GM12864 (cell line): Measurements from ENCODE around the gene CAMK4.

Experiments
- DNase-seq: peaks from one replicate; pipeline ENCODE4 v3.0.0-alpha.2; 2011; ENCODE audit warnings: low read depth
- H3K4me3 ChIP-seq: 2 replicates; pipeline ENCODE4 v1.5.1; 2011; ENCODE audit warnings: mild to moderate bottlenecking, low read depth, low read length, control low read depth
- TF ChIP-seq, protein P1 (sequence below): IDR thresholded peaks from 2 replicates; pipeline ENCODE4 v1.5.1; 2011; ENCODE audit warnings: low read depth, mild to moderate bottlenecking, moderate library complexity, low read length, control low read depth, inconsistent platforms; ENCODE audit errors: missing control alignments

The CAMK4 gene

GRCh38 chr5:111383288-111383970, 159.2 kb downstream of the CAMK4 start:
- TF ChIP-seq, protein P1, sequence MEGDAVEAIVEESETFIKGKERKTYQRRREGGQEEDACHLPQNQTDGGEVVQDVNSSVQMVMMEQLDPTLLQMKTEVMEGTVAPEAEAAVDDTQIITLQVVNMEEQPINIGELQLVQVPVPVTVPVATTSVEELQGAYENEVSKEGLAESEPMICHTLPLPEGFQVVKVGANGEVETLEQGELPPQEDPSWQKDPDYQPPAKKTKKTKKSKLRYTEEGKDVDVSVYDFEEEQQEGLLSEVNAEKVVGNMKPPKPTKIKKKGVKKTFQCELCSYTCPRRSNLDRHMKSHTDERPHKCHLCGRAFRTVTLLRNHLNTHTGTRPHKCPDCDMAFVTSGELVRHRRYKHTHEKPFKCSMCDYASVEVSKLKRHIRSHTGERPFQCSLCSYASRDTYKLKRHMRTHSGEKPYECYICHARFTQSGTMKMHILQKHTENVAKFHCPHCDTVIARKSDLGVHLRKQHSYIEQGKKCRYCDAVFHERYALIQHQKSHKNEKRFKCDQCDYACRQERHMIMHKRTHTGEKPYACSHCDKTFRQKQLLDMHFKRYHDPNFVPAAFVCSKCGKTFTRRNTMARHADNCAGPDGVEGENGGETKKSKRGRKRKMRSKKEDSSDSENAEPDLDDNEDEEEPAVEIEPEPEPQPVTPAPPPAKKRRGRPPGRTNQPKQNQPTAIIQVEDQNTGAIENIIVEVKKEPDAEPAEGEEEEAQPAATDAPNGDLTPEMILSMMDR = no peak
- H3K4me3 ChIP-seq = no peak overlapping the region
- DNase-seq = no peak

GRCh38 chr5:111384220-111384619, 160.0 kb downstream of the CAMK4 start:
- DNase-seq = no peak
- no peak overlapping the region for H3K4me3 ChIP-seq
- TF ChIP-seq, protein P1 = no peak

- no peak for DNase-seq
- no peak overlapping the region for H3K4me3 ChIP-seq
- TF ChIP-seq, protein P1 = no peak
Measured at GRCh38 chr5:111385051-111385450, 160.9 kb downstream of the CAMK4 start.

DNA sequence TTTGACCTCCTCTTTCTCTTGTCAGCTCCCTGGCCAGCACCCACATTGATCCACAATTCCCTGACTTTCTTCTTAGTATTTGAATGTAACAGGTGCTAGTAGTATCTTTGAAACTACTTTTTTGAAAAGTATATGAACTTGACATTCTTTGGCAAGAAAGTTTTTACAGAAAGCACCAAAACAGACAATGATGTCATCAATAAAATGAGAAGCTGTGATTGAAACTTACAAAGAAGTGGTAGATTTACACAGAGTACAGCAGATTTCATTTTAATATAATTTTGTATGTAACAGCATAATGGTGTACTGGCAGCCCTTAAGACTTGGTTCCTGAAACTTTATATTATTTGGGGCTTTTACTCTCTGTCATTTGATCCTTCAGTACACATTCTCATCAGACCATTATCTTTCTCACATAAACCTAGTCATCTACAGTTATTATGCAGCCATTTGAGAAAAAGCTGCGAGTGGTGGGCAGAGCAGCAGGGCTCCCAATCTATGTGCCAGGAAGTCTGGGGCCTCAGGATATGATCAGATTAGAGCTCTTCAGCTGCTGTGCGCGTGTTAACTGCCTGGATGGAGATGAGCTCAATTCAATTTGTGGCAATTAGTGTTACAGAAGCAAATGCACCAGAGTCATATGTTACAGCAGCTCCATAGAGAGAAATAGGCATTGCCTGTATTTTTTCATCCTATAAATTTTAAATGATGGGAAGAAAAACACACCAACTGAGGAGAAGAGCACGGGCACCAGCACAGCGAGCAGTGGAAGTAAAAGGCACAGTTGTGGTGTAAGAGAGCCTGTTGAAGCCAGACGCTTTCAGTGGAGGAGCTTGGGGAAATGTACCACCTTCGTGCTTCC, 162.0 kb downstream of the CAMK4 start:
- DNase-seq = no peak
- H3K4me3 ChIP-seq = no peak overlapping the region
- TF ChIP-seq, protein P1 = no peak

DNA sequence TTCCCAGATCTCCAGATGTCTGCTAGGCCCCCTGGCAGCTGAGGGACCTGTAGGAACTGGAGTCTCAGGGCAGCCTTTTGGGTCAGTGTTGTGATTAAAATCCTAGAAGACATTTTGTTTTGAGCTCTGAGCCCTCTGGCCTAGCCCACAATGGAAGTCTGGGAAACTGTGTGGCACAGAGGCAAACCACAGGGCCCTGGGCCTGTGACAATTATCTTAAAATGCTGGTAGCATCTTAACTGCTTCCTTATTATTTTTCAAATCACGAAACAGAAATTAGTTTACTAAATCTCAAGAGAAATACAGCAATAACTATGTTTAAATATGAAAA, 162.6 kb downstream of the CAMK4 start:
- DNase-seq = no peak
- H3K4me3 ChIP-seq = no peak overlapping the region
- TF ChIP-seq, protein P1 = no peak

DNA sequence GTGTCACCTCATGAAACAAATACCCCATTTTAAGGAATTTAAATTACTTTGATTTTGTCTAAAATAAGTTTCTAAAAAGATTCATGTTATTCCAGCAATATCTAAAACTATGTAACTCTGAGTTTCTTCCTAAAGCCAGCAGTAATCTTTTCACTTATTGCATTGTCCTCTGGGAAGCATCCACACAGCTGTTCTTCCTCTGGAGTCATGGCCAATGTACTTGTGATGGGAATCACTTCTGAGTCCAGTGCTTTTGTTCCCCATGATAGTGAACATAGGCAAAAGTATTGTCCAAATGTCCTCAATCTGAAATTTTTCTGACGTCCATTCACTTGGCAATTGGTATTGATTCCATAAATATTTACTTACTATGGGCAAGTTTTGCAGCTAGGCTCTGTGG, 163.2 kb downstream of the CAMK4 start:
- TF ChIP-seq, protein P1 = no peak
- DNase-seq = no peak
- H3K4me3 ChIP-seq = no peak overlapping the region
